A549 (cell line): ENCODE data around the gene IZUMO4. TPM values are rescaled to one million over a fixed set of nuclear protein-coding genes. Genes with fewer than 3 reads are reported as not detected.

ENCODE experiments used
- ATAC-seq, 2 experiments: fragments of 200-7000 bp in 1 of 2; fragments of >200 bp in 1 of 2; cut with Nextera tagmentation in 1 of 2; cut with Tn5 transposase in 1 of 2; 3 replicates each; pipeline versions ENCODE4 v1.8.0 to v1.9.1; 2018 to 2020; ENCODE audit warnings: mild to moderate bottlenecking in 1 of 2, moderate library complexity in 1 of 2
- CTCF ChIA-PET: fragments of 300-600 bp; sonication (Branson Sonifier 250); formaldehyde crosslinking; extraction: SDS; loops from one replicate; lab custom pipeline; 2021; ENCODE audit warnings: antibody characterized with exemption, inconsistent platforms; lab: Yijun Ruan, JAX
- POLR2A ChIA-PET: fragments of 350-600 bp; formaldehyde crosslinking; extraction: SDS; loops from one replicate; lab custom pipeline; 2021; ENCODE audit warnings: antibody characterized with exemption, inconsistent platforms; lab: Yijun Ruan, JAX
- DNase-seq, 2 experiments: peaks; one replicate each; pipeline versions ENCODE4 v3.0.0 to v3.0.0-alpha.2; 2011 to 2016; ENCODE audit warnings: low read depth in 1 of 2, low spot score in 1 of 2
- FAIRE-seq: peaks from 2 replicates; lab custom pipeline; 2011; peaks lifted over from hg19 to GRCh38; lab: Jason Lieb, UNC
- H3K27ac ChIP-seq, 2 experiments: fragments of >200 bp; sonication (Bioruptor Twin); formaldehyde crosslinking; 3 replicates each; pipeline ENCODE4 v1.5.1; 2016 to 2017
- H3K4me1 ChIP-seq: fragments of >200 bp; sonication (Bioruptor Twin); formaldehyde crosslinking; 3 replicates; pipeline ENCODE4 v1.6.1; 2016
- H3K4me2 ChIP-seq: fragments of >200 bp; sonication (Bioruptor Twin); formaldehyde crosslinking; 3 replicates; pipeline ENCODE4 v1.6.1; 2016
- H3K4me3 ChIP-seq: fragments of >200 bp; sonication (Bioruptor Twin); formaldehyde crosslinking; 3 replicates; pipeline ENCODE4 v1.5.1; 2016
- H3K9me3 ChIP-seq: fragments of >200 bp; sonication (Bioruptor Twin); formaldehyde crosslinking; 3 replicates; pipeline ENCODE4 v1.6.1; 2016
- CBX8 ChIP-seq: fragments of 200-600 bp; sonication (generic); IDR thresholded peaks from 2 replicates; pipeline ENCODE4 v1.6.1; 2016
- EHMT2 ChIP-seq: fragments of 200-600 bp; sonication (generic); IDR thresholded peaks from 2 replicates; pipeline ENCODE4 v1.6.1; 2016; ENCODE audit warnings: antibody characterized with exemption, low read depth, mild to moderate bottlenecking, moderate library complexity
- FOSB ChIP-seq: fragments of 250-450 bp; sonication (Bioruptor Pico); IDR thresholded peaks from 2 replicates; pipeline ENCODE4 v1.5.0; 2020; ENCODE audit warnings: mild to moderate bottlenecking, moderate library complexity
- HEYL ChIP-seq: fragments of 250-450 bp; sonication (Bioruptor Pico); IDR thresholded peaks from 2 replicates; pipeline ENCODE4 v1.8.0; 2021; ENCODE audit warnings: mild to moderate bottlenecking, moderate library complexity
- HOXB13 ChIP-seq: fragments of 250-450 bp; sonication (Bioruptor Pico); IDR thresholded peaks from 2 replicates; pipeline ENCODE4 v1.5.0; 2020; ENCODE audit warnings: low read depth, mild to moderate bottlenecking, moderate library complexity
- JUN ChIP-seq, 2 experiments: fragments of >200 bp; sonication (Bioruptor Twin); formaldehyde crosslinking; IDR thresholded peaks; 2 replicates in 1 of 2; 3 replicates in 1 of 2; pipeline ENCODE4 v1.6.1; 2016 to 2017
- MAFK ChIP-seq: fragments of 450-650 bp; IDR thresholded peaks from 2 replicates; pipeline ENCODE4 v1.6.1; 2014; ENCODE audit not compliant: partially characterized antibody
- RCOR1 ChIP-seq: fragments of 150-350 bp; IDR thresholded peaks from 2 replicates; pipeline ENCODE4 v1.6.1; 2014; ENCODE audit warnings: antibody characterized with exemption, low read length, low read depth
- USF2 ChIP-seq: fragments of 450-650 bp; IDR thresholded peaks from 2 replicates; pipeline ENCODE4 v1.6.1; 2014; ENCODE audit warnings: antibody characterized with exemption
- ZNF302 ChIP-seq: fragments of 250-450 bp; sonication (Bioruptor Pico); IDR thresholded peaks from 2 replicates; pipeline ENCODE4 v1.9.0; 2021; ENCODE audit warnings: inconsistent platforms, mild to moderate bottlenecking, moderate library complexity
- WGBS: methylation state at CpG from one replicate; pipeline ENCODE4 v1.1.6; 2017; ENCODE audit errors: missing lambda C conversion rate; 5-methylcytosine and 5-hydroxymethylcytosine counted together
- polyA plus RNA-seq, 4 experiments: library from polyadenylated mRNA; depleted of rRNA in 3 of 4; stranded (reverse); fragments of >200 nt; fragmentation: RNase III in 1 of 4; extraction: RNeasy Plus Mini Kit Qiagen cat#74134 plus additional on column Dnase treatment in 1 of 4; gene quantifications; 2 replicates in 3 of 4; 3 replicates in 1 of 4; pipeline ENCODE4 v1.2.3, GENCODE V29; 2011 to 2017
- TF ChIP-seq, protein P1 (sequence below): fragments of 200-600 bp; sonication (generic); IDR thresholded peaks from 2 replicates; pipeline ENCODE4 v1.6.1; 2016; ENCODE audit warnings: antibody characterized with exemption, mild to moderate bottlenecking, moderate library complexity

Gene IZUMO4
- polyA plus RNA-seq, 2 of the 4 experiments (the other 2 are of a cell fraction) = 0.36 to 1.0 TPM

DNA sequence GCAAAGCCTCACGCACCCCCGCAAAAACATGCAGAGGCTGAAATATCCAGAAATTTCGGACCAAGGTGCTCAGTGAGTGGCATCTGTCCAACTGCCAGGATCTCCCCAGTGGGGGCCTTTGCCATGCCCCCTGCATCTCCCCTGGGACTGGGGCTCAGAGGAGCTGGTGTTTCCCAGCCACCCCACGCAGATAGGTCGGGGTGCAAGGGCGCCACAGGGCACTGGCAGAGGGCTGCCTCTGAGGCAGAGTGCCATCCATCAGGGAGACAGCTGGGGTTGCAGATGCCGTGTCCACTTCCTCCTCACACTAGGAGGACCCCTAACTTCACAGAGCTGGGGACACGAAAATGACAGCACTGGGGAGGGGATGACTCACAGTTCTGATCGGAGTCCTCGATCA lies 26.3 kb downstream of the IZUMO4 start:
- no peaks in the 10 kb centered on the region for H3K4me1 ChIP-seq
- ATAC-seq (no peak), FAIRE-seq (no peak), DNase-seq (no peak)
- ChIA-PET POLR2A (no interaction called here), CTCF (interaction anchor here (0.8 to 1.3 kb wide), 2 partner anchors 12 to 193 kb away, joined by 3 read pairs; no protein-coding TSS in a partner anchor)
- 91% methylated on average over 3 of the region's 10 CpGs for WGBS
- no peaks in the 10 kb centered on the region for H3K9me3 ChIP-seq
- no peak overlapping the region for H3K4me2 ChIP-seq
- no peak overlapping the region for H3K27ac ChIP-seq
- no peak overlapping the region for H3K4me3 ChIP-seq
- TF ChIP-seq USF2 = no peak
- TF ChIP-seq EHMT2 = no peak

DNA sequence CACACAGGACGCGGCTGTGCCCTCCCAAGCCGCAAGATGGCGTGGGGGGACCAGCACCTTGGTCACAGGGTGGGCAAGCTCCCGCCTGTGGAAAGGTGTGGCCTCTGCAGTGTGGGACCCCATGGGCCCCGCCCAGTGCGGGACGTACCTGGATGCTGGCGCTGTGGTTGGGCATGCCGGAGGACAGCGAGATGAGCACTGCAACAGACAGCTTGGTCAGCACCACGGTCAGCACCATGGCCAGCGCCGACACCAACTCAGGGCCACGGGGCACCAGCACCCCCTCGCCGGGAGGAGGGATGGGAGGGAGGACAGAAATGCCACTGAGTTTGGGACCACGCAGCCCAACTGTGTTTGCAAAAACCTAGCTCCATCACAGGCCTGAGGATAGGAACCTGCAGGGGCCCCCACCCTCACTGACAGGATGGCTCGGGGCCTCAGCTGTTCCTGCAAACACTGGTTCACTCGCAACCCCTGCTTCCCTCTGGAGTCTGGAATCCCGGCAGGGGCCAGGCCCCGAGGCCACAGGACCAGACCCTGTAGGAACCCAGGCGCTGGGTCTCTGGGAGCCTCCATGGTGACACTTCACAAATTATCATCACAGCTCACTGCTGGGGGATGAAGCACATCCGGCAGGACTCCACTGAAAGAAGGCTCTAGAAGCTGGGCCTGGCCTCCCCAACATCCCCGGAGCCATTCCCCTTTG lies 27.1 kb downstream of the IZUMO4 start:
- CTCF ChIA-PET = interaction anchor here (0.8 to 1.3 kb wide), 2 partner anchors 13 to 194 kb away, joined by 3 read pairs; no protein-coding TSS in a partner anchor
- H3K4me1 ChIP-seq = no peaks in the 10 kb centered on the region
- 100% methylated on average over 1 of the region's 25 CpGs for WGBS
- peak; percentile 39 to 44; a peak in 3 of 6 replicates for ATAC-seq
- no peak overlapping the region for H3K4me3 ChIP-seq
- TF ChIP-seq HEYL (CRISPR knock-in tag) = no peak
- TF ChIP-seq FOSB = no peak
- TF ChIP-seq, protein P1, sequence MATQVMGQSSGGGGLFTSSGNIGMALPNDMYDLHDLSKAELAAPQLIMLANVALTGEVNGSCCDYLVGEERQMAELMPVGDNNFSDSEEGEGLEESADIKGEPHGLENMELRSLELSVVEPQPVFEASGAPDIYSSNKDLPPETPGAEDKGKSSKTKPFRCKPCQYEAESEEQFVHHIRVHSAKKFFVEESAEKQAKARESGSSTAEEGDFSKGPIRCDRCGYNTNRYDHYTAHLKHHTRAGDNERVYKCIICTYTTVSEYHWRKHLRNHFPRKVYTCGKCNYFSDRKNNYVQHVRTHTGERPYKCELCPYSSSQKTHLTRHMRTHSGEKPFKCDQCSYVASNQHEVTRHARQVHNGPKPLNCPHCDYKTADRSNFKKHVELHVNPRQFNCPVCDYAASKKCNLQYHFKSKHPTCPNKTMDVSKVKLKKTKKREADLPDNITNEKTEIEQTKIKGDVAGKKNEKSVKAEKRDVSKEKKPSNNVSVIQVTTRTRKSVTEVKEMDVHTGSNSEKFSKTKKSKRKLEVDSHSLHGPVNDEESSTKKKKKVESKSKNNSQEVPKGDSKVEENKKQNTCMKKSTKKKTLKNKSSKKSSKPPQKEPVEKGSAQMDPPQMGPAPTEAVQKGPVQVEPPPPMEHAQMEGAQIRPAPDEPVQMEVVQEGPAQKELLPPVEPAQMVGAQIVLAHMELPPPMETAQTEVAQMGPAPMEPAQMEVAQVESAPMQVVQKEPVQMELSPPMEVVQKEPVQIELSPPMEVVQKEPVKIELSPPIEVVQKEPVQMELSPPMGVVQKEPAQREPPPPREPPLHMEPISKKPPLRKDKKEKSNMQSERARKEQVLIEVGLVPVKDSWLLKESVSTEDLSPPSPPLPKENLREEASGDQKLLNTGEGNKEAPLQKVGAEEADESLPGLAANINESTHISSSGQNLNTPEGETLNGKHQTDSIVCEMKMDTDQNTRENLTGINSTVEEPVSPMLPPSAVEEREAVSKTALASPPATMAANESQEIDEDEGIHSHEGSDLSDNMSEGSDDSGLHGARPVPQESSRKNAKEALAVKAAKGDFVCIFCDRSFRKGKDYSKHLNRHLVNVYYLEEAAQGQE = peak; percentile 83
- FAIRE-seq = no peak
- no peak overlapping the region for H3K27ac ChIP-seq
- H3K4me2 ChIP-seq = no peak overlapping the region
- DNase-seq = no peak
- H3K9me3 ChIP-seq = no peaks in the 10 kb centered on the region
- POLR2A ChIA-PET = no interaction called here

- POLR2A ChIA-PET = no interaction called here
Observed at GRCh38 chr19:2126879-2127518, 30.3 kb downstream of the IZUMO4 start.

More at GRCh38 chr19:2126879-2127518, 30.3 kb downstream of the IZUMO4 start:
- FAIRE-seq (no peak), DNase-seq (no peak), ATAC-seq (no peak)
- no peaks in the 10 kb centered on the region for H3K4me1 ChIP-seq
- CTCF ChIA-PET = no interaction called here
- 96% methylated on average over 22 of the region's 24 CpGs for WGBS
- H3K9me3 ChIP-seq = no peaks in the 10 kb centered on the region
- H3K4me2 ChIP-seq = no peak overlapping the region
- no peak for TF ChIP-seq HOXB13 (CRISPR knock-in tag)
- TF ChIP-seq RCOR1 = no peak
- TF ChIP-seq, protein P1 = no peak
- TF ChIP-seq ZNF302 (CRISPR knock-in tag) = no peak
- TF ChIP-seq MAFK = no peak
- no peak for TF ChIP-seq JUN (IDR thresholded peaks at IDR 0.05)
- TF ChIP-seq CBX8 = no peak
- no peak overlapping the region for H3K4me3 ChIP-seq
- H3K27ac ChIP-seq = no peak overlapping the region
